NCI-H1417 (cell line): ENCODE results near the gene PKP4.

Experiments used
- DNase-seq, 3 experiments: peaks; one replicate each; lab custom pipeline; 2025; lab: John Stamatoyannopoulos, UW

The PKP4 gene

GRCh38 chr2:158586491-158586890 is 129.7 kb downstream of the PKP4 start:
- no peak for DNase-seq

- no peak for DNase-seq
These were observed 132.6 kb downstream of the PKP4 start for GRCh38 chr2:158589303-158589702.

DNA sequence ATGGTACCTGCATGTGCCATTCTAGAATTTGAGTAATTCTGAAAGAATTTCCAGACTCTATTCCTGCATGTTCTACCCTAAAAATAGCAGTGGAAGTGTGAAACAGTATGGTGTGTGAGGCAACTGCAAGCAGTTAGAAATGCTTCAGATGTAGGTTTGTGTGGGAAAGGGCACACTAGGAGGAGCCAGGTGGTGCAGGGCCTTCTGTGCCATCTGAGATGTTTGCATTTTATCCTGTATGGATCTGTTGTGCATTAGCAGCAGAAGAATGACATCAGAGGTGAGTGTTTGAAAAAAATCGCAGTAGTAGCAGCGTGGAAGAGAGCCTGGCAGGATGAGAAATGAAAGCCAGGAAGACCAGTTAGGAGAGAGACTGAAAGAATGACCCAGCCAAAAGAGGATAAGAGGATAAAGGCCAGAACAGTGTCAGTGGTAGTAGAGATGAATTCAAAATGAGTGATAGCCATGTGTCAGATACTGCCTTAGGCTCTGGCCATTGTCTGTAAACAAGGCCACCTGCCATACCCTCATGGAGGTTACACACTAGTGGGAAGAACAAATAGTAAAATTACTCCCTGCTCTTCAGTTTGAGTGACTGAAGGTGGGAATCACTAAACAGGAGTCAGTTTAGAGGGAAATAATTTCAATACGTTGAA is 142.2 kb downstream of the PKP4 start:
- peak in 1 of 3 experiments; percentile 0 for DNase-seq

GRCh38 chr2:158599609-158600008 is 142.9 kb downstream of the PKP4 start:
- no peak for DNase-seq

DNA sequence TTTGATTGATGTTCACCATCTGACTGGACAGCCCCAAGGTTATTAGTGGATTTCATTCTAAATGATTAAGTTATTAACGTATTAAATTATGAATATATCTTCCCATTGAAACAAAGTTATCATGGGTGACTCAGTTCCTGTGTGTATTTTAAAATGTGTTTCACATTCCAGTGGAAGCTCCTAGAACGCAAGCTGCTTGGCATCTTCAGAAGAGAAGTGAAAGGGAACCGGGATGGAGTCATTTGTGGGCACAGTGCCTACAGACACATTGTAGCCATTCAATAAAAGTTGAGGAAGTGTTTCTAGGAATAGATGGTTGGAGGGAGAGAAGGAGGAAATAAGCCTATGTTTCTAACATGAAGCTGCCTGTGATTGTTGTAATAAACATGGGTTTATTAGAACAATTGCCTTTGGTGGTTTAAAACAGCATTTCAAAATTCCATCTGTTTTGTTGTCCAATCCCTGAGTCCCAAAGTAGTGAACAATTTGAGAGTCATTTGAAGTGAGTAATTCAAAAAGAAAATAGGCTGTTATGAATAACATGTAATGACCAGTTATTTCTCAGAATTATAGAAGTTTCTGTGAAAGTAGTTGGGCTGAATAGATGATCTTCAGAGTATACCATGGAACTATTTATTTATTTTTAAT is 143.5 kb downstream of the PKP4 start:
- DNase-seq: no peak

DNA sequence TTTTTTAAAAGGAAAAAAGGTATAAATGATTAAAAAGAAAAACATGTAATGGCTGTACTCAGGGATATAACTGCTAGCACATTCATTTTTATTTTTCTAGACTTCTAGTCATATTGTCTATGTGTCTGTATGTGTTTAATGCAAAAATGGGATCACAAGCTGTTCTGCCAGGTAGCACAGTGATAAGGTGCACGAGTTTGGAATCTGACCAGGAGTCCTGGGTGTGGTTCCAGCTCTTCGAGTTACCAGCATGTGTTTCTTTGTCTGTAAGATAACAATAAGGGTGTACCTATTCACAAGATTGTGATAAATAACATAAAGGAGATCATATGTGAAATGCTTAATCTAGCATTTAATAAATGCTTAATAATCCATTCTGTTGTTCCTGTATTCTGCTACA is 145.3 kb downstream of the PKP4 start:
- no peak for DNase-seq

DNA sequence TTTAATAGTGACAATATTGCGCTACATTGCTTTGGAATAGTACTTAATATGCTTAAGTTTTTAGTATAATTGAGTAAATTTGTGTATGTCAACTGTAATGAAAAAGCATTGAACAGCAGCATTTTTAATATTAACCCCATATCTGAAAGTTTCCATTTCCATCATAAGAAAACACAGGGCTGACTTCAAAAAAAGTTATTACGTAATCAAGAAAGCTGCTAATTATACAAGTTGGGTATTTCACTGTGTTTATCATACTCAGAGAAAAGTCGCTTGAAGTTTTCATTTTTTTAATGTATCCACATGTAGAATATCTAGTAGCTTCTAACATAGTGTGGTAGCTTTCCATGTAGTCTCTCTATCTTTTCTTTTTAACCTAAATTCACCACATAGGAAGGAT is 146.5 kb downstream of the PKP4 start:
- no peak for DNase-seq

DNA sequence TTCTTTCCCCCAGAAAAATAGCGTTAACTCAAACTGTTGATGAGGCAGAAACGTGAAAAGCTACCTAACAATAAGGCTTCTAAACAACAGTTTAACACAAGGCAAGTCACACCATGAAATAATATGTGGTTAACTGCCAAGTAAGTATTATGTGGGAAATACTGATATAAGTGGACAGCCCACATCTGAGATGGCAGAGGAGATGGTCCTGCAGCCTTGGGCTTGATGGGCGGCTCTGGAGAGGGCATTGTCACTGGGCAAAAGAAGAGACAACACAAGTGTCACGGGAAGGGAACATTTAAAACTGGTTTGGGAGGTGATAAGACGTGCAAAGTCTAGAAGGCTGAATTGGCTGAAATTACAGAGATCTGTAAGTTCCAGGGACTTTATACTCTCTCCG is 147.2 kb downstream of the PKP4 start:
- DNase-seq: no peak

GRCh38 chr2:158610059-158610458 is 153.3 kb downstream of the PKP4 start:
- DNase-seq: no peak

DNA sequence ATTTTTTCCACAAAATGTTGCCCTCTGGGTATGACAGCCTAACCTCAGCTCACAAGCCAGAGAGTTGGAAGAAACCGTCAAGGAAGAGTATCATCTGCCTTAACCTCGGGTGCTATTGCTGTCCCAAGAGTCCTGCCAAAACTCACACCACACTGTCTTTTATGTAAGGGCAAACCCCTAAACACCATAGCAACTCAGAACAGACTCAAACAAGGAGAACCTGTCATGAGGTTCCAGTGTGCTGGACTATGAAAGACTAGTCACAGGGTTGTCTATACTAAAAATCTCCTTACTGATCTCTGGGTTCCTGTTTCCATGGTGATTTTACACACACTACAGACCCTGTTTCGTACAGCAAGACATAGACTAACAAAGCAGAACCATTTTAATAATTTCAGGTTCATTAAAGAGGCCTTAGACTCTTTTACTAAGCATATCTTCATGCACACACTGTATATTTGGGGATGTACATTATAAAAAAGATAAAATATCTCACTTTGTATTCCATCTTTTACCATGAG is 159.8 kb downstream of the PKP4 start:
- no peak for DNase-seq

DNA sequence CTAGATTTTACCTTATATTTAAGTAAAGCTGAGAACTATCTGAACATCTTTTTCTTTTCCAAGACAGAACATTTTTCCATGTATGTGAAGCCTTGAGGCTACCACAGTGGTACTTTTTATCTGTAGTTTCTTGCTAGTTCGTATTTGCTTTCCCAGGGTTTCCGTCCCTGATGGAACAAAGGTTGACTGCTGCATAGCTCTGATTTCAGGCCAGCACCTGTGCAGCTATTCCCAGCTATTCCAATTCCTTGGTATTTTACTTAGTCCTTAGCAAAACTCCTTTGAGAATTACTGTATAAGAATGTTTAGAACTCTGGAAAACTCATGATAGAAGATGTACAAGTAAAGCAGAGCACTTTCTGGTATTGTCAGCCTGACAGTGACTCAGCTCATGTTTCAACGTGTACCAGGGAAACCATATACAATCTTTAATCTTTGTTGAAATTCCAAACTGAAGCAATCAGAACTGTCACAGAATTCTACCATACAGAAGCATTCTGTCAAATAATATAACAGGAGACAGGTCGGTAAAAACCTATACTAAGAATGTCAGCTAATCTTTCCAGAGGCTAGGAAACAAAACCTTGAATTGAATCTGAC is 162.2 kb downstream of the PKP4 start:
- DNase-seq: no peak

GRCh38 chr2:158619496-158619895 is 162.7 kb downstream of the PKP4 start:
- no peak for DNase-seq

GRCh38 chr2:158620656-158621055 is 163.9 kb downstream of the PKP4 start:
- DNase-seq: no peak

DNA sequence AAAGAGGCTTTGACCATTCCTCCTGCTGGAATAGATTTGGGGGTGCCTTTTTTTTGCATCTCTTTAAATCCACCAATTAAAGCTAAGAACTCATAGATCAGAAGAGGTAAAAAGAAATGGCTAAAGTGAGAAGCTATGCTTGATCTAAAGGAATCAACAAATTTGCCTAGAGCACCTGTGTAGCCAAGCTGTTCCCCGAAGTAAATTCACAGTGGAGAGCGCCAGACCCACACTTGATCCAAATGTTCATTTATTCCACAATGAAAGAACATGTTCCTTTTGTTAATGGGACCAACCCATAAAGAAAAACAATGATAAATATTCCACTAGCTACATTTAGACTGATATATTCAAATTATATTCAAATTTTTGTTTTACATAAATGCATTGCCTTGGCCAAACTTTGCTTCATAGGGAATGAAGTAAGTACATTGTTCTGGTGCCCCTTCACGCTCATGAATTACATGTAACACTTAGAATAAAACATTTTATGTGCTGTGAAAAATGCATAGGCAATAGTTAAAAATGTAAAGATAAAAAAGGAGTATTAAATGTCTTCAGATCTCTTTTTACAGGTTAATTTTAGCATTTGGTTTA is 167.4 kb downstream of the PKP4 start:
- no peak for DNase-seq

- DNase-seq: no peak
These were observed 168.2 kb downstream of the PKP4 start for GRCh38 chr2:158624961-158625360.

- DNase-seq: no peak
These were observed 172.4 kb downstream of the PKP4 start for GRCh38 chr2:158629116-158629515.

GRCh38 chr2:158633261-158633660 is 176.5 kb downstream of the PKP4 start:
- DNase-seq: no peak

GRCh38 chr2:158634627-158635026 is 177.9 kb downstream of the PKP4 start:
- no peak for DNase-seq

DNA sequence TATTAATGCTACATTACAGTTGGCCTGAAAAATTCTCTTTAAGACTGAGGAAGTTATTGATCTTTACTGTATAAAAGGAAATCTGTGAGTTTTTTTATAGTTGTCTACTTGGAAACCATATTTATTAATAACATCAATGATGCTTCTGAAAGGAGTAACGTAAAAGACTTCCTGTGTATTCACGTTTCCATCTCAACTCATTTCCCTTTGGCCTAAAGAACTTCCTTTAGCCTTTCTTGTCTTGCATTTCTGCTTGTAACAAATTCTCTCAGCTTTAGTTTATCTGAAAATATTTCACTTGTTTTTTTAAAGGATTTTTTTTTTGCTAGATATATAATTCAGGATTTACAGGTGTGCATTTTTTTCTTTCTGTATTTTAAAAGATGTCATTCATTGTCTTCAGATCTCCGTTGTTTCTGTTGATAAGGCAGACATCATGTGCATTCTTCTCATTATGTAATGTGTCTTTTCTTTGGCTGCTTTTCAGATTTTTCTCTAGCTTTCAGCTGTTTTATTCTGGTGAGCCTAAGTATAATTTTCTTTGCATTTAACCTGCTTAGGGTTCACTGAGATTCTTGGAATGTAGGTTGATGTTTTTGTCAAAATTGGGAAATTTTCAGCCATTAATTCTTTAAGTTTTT is 179.3 kb downstream of the PKP4 start:
- no peak for DNase-seq

GRCh38 chr2:158637357-158637756 is 180.6 kb downstream of the PKP4 start:
- no peak for DNase-seq

GRCh38 chr2:158644139-158644538 is 187.4 kb downstream of the PKP4 start:
- no peak for DNase-seq

GRCh38 chr2:158645299-158645698 is 188.5 kb downstream of the PKP4 start:
- no peak for DNase-seq
